Naive thymus-derived CD8-positive, alpha-beta T cell (primary cell): ENCODE measurements around the gene UBAC2. TPM values are rescaled to one million over a fixed set of nuclear protein-coding genes. Genes with fewer than 3 reads are reported as not detected.
A peak's percentile ranks its signal among the peaks of the same experiment; 100 is the strongest.

Experiments
- ATAC-seq, 2 donors: fragments of 150-1000 bp; cut with Tn5 transposase in 1 of 2; sonication (Bioruptor Pico), chemical (Tn5 transposase) in 1 of 2; 1 replicate in 1 of 2; 2 replicates in 1 of 2; pipeline ENCODE4 v1.10.0; 2021; ENCODE audit warnings: mild to moderate bottlenecking in 2 of 2, moderate library complexity in 2 of 2
- POLR2A ChIA-PET: fragments of 350-600 bp; sonication (Branson Sonifier 250); formaldehyde crosslinking; loops from one replicate; lab custom pipeline; 2021; ENCODE audit warnings: antibody characterized with exemption; lab: Charles Lee
- DNase-seq, 10 donors: peaks; one replicate each; pipeline versions ENCODE4 v3.0.0 to v3.0.0-alpha.2; 2020 to 2022
- H3K27ac Mint-ChIP-seq, 10 donors: one replicate each; pipeline ENCODE4 v1.8.0; 2020 to 2022; ENCODE audit warnings: mild to moderate bottlenecking in 10 of 10, mixed read lengths in 10 of 10, moderate library complexity in 4 of 10, inconsistent platforms in 1 of 10
- H3K27me3 Mint-ChIP-seq, 5 donors: one replicate each; pipeline ENCODE4 v1.8.0; 2021 to 2022; ENCODE audit warnings: mixed read lengths in 5 of 5
- H3K36me3 Mint-ChIP-seq, 3 donors: one replicate each; pipeline ENCODE4 v1.8.0; 2020 to 2022; ENCODE audit warnings: mixed read lengths in 3 of 3, mild to moderate bottlenecking in 2 of 3, inconsistent platforms in 1 of 3
- H3K4me1 Mint-ChIP-seq, 4 donors: one replicate each; pipeline ENCODE4 v1.8.0; 2021 to 2022; ENCODE audit warnings: mixed read lengths in 4 of 4
- H3K4me3 Mint-ChIP-seq, 10 donors: one replicate each; pipeline ENCODE4 v1.8.0; 2020 to 2022; ENCODE audit warnings: mild to moderate bottlenecking in 10 of 10, mixed read lengths in 10 of 10, moderate library complexity in 6 of 10, inconsistent platforms in 1 of 10
- H3K9me3 Mint-ChIP-seq, 9 donors: one replicate each; pipeline ENCODE4 v1.8.0; 2020 to 2022; ENCODE audit warnings: mixed read lengths in 9 of 9, mild to moderate bottlenecking in 3 of 9, inconsistent platforms in 1 of 9, moderate library complexity in 1 of 9
- polyA plus RNA-seq, 3 donors: library from polyadenylated mRNA; unstranded; fragments of 300-500 nt; fragmentation: Illumina TruSeq; gene quantifications; one replicate each; pipeline ENCODE4 v1.2.3, GENCODE V29; 2021
- total RNA-seq, 8 experiments: library from RNA in 2 of 8; stranded (reverse) in 2 of 8; gene quantifications; one replicate each; pipeline ENCODE4 v1.2.3 and lab custom pipeline; 2021 to 2026

The UBAC2 gene
- total and polyA plus RNA-seq, 5 experiments from 2014 or later: 105 to 178 (median 160) TPM

DNA sequence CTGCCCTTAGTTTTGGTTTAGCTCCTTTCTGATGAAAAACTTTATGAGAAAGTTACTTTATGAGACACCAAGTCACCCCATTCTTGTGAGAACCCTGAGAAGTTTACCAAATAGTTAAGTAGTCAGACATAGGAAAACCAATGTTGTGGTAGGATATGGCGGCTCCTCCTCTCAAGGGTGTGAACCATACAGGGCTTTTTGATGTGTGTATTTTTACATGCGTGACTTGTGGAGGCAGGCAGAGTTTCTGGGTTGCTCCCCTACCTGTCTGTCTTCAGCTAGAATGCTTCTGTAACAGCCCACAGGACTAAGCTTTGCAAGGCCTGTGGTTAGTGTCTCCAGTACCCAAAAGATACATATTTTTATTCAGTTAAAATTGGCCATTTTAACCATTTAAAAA, 18.3 kb downstream of the UBAC2 start:
- Mint-ChIP-seq H3K27me3 (no peaks in the 10 kb centered on the region), H3K27ac (peak overlapping the region; percentile 84 to 100 (median 99)), H3K4me1 (peaks cover 38 to 93% (median 86%) of the 10 kb centered on the region in 4 donors), H3K9me3 (peaks cover 0 to 5% (median 0%) of the 10 kb centered on the region in 9 donors), H3K36me3 (peaks cover 0 to 11% (median 11%) of the 10 kb centered on the region in 3 donors), H3K4me3 (peak overlapping the region; percentile 59 to 96 (median 87))
- POLR2A ChIA-PET: interaction anchor here (0.5 to 7.4 kb wide), 18 partner anchors 9 to 282 kb away, joined by 3 to 319 read pairs (median 6); partner anchors contain the start of genes GPR18, TM9SF2 and UBAC2
- DNase-seq: peak; percentile 26 to 90 (median 78)
- ATAC-seq: peak; percentile 74 to 81

DNA sequence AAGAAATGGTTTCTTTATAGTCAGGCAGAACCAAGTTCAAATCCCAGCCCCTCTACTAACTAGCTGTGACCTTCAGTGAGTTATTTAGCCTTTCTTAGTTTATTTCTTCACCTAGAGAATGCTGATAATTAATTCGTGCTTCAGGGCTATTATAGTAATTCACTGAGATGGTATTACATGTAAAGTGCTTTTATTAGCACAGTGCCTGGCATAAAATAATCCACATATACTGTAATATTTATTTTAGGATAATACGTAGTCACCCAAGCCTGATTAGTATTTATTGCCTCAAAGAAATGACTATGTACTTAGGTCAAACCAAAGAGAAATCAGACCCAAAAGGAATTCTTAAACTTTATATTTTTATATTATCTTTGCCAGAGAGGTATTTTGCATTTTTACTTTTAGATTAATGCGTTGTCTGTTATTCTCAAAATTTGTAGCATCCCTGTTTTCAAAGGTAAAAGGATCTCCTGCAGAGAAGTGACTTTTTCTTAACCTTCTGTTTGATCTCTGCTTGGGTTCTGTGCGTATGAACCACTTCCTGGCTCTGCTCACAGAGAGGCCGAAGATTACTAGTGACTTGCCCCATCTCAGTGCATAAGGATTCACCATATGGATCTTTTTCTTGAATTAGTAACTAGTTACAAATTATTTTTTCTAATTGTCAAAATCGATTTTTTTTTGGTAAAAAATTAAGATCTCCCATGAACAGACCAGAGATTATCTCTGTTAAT, 19.7 kb downstream of the UBAC2 start:
- POLR2A ChIA-PET: interaction anchor here (7.3 to 7.4 kb wide), 2 partner anchors 17 to 36 kb away, joined by 84 to 319 read pairs; partner anchors contain the start of genes GPR18 and UBAC2
- Mint-ChIP-seq H3K4me3 (peak overlapping the region; percentile 45 to 96 (median 69)), H3K9me3 (peaks cover 0 to 5% (median 0%) of the 10 kb centered on the region in 9 donors), H3K36me3 (peaks cover 0 to 11% (median 7%) of the 10 kb centered on the region in 3 donors), H3K27me3 (no peaks in the 10 kb centered on the region), H3K4me1 (peaks cover 38 to 93% (median 85%) of the 10 kb centered on the region in 4 donors), H3K27ac (peak overlapping the region; percentile 34 to 100 (median 98))
- ATAC-seq (peak; percentile 27 to 50), DNase-seq (peak in 4 of 10 donors; percentile 43 to 67 (median 58))

DNA sequence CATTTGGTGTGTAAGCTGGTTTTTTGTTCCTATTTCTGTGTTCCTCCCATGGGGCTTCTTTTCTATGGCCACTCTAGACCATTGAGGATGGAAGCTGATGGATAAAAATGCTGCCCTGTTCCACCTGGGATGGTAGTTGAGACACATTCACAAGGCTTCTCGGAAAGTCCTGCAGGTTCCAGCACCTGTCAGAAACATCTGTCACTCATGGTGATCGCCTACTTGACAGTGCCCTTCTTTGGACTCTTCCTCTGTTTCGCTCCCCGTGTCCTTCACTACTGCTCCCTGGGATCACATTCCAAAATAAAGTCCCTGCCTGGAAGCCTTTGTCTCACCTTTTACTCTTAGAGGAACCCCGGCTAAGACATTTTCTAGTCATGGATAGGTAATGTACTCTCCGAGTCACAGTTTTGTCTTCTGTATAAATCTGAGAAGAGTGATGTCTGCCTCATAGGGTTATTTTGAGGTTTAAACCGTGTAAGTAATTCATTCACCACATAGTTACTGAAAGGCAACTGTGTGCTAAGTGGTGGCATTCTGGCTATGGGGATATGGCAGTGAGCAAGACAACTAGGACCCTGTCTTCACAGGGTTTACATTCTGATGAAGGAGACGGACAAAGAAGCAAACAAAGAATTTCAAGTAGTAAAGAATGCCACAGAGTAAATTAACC, 21.0 kb downstream of the UBAC2 start:
- H3K27me3 Mint-ChIP-seq: no peaks in the 10 kb centered on the region
- H3K36me3 Mint-ChIP-seq: peaks cover 0 to 17% (median 8%) of the 10 kb centered on the region in 3 donors
- H3K4me3 Mint-ChIP-seq: peak overlapping the region; percentile 48 to 78 (median 67)
- peaks cover 48 to 96% (median 89%) of the 10 kb centered on the region in 4 donors for H3K4me1 Mint-ChIP-seq
- H3K27ac Mint-ChIP-seq: peak overlapping the region; percentile 34 to 99 (median 88)
- DNase-seq: no peak
- H3K9me3 Mint-ChIP-seq: peaks cover 0 to 5% (median 0%) of the 10 kb centered on the region in 9 donors
- POLR2A ChIA-PET: interaction anchor here (0.7 to 1.4 kb wide), 7 partner anchors 9 to 135 kb away, joined by 3 to 7 read pairs (median 4); partner anchors contain the start of genes GPR18 and UBAC2
- peak in 1 of 2 donors; percentile 16 for ATAC-seq

DNA sequence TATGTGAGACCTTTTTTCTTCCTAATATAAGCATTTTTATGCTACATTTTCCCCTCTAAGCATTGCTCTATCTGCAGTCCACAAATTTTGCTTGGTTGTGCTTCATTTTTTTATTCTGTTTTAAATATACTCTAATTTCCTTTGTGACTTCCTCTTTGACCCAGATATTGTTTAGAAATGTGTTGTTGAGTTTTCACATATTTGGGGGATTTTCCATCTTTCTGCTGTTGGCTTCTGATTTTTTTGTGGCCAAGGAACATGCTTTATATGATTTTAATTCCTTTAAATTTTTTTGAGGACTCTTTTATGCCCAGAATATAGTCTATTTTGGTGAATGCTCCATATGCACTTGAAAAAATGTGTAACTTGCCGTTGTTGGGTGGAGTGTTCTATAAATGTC, 22.9 kb downstream of the UBAC2 start:
- H3K36me3 Mint-ChIP-seq: peaks cover 0 to 28% (median 13%) of the 10 kb centered on the region in 3 donors
- peaks cover 39 to 97% (median 88%) of the 10 kb centered on the region in 4 donors for H3K4me1 Mint-ChIP-seq
- POLR2A ChIA-PET: interaction anchor here (0.7 to 2.1 kb wide), 7 partner anchors 20 to 137 kb away, joined by 3 to 18 read pairs (median 4); partner anchors contain the start of genes GPR18 and UBAC2
- peak overlapping the region in 9 of 10 donors; percentile 35 to 78 (median 69) for H3K4me3 Mint-ChIP-seq
- peaks cover 0 to 5% (median 0%) of the 10 kb centered on the region in 9 donors for H3K9me3 Mint-ChIP-seq
- no peaks in the 10 kb centered on the region for H3K27me3 Mint-ChIP-seq
- peak overlapping the region; percentile 34 to 99 (median 86) for H3K27ac Mint-ChIP-seq
- ATAC-seq (no peak), DNase-seq (no peak)

DNA sequence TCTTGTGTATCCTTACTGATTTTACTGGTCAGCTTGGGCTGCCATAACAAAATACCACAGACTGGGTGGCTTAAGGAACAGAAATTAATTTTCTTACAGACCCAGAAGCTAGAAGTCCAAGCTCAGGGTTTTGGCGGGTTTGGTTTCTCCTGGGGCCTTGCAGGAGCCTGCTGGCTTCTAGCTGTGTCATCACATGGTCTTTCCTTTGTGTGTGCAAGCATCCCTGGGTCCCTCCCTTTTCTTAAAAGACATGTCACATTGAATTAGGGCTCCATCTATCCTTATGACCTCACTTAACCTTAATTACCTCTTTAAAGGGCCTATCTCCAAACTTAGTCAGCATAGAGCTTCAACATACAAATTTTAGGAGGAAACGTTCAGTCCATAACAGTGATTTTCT, 23.4 kb downstream of the UBAC2 start:
- POLR2A ChIA-PET: interaction anchor here (0.7 to 2.1 kb wide), 6 partner anchors 21 to 137 kb away, joined by 3 to 18 read pairs (median 4); partner anchors contain the start of genes GPR18 and UBAC2
- H3K4me3 Mint-ChIP-seq: peak overlapping the region in 9 of 10 donors; percentile 35 to 78 (median 69)

DNA sequence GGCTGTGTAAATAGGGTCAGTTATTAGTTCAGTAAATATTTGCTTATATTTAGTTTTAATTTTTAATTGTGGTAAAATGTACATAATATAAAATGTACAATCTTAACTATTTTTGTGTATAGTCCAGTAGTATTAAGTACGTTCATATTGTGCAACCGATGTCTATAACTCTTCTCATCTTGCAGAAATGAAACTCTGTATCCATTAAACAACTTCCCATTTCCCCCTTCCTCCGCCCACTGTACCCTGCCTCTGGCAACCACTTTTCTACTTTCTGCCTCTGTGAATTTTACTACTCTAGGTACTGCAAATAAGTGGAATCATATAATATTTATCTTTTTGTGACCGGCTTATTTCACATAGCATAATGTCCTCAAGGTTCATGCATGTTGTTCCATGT, 24.4 kb downstream of the UBAC2 start:
- ATAC-seq (no peak), DNase-seq (no peak)
- Mint-ChIP-seq H3K36me3 (peaks cover 0 to 28% (median 13%) of the 10 kb centered on the region in 3 donors), H3K9me3 (peaks cover 0 to 5% (median 0%) of the 10 kb centered on the region in 9 donors), H3K27me3 (no peaks in the 10 kb centered on the region), H3K4me1 (peaks cover 43 to 98% (median 90%) of the 10 kb centered on the region in 4 donors), H3K27ac (peak overlapping the region; percentile 34 to 99 (median 84)), H3K4me3 (peak overlapping the region in 8 of 10 donors; percentile 8 to 66 (median 42))
- POLR2A ChIA-PET: interaction anchor here (0.8 kb wide), 1 partner anchor 33 kb away, joined by 3 read pairs; no protein-coding TSS in a partner anchor

More for the DNA sequence above, 23.4 kb downstream of the UBAC2 start:
- H3K27ac Mint-ChIP-seq: peak overlapping the region; percentile 34 to 99 (median 86)
- H3K27me3 Mint-ChIP-seq: no peaks in the 10 kb centered on the region
- H3K4me1 Mint-ChIP-seq: peaks cover 40 to 97% (median 88%) of the 10 kb centered on the region in 4 donors
- H3K36me3 Mint-ChIP-seq: peaks cover 0 to 28% (median 13%) of the 10 kb centered on the region in 3 donors
- DNase-seq (no peak), ATAC-seq (no peak)
- peaks cover 0 to 5% (median 0%) of the 10 kb centered on the region in 9 donors for H3K9me3 Mint-ChIP-seq

DNA sequence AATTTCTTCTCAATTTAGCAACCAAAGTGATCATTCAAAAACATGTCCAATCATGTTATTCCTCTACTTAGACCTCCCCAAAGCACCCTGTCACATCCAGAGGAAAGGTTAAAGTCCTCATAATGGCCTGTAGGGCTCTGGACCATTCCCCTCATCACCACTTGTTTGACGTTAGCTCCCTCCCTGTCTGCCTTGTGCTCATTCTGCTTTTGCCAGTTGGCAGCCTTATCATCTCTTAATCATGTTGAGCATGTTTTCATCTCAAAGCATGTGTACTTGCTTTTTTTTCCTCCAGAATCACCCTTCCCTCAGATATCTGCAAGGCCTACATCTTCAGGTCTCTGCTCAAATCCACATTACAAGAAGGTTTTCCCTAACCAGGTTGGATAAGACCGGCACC, 25.9 kb downstream of the UBAC2 start:
- Mint-ChIP-seq H3K4me3 (peak overlapping the region in 9 of 10 donors; percentile 36 to 73 (median 53)), H3K27ac (peak overlapping the region; percentile 34 to 90 (median 78)), H3K27me3 (no peaks in the 10 kb centered on the region), H3K36me3 (peaks cover 0 to 28% (median 13%) of the 10 kb centered on the region in 3 donors), H3K4me1 (peaks cover 40 to 97% (median 89%) of the 10 kb centered on the region in 4 donors), H3K9me3 (peaks cover 0 to 5% (median 0%) of the 10 kb centered on the region in 9 donors)
- POLR2A ChIA-PET: interaction anchor here (0.7 to 3.3 kb wide), 2 partner anchors 22 to 26 kb away, joined by 3 to 26 read pairs; partner anchors contain the start of gene UBAC2
- no peak for DNase-seq
- ATAC-seq: no peak

DNA sequence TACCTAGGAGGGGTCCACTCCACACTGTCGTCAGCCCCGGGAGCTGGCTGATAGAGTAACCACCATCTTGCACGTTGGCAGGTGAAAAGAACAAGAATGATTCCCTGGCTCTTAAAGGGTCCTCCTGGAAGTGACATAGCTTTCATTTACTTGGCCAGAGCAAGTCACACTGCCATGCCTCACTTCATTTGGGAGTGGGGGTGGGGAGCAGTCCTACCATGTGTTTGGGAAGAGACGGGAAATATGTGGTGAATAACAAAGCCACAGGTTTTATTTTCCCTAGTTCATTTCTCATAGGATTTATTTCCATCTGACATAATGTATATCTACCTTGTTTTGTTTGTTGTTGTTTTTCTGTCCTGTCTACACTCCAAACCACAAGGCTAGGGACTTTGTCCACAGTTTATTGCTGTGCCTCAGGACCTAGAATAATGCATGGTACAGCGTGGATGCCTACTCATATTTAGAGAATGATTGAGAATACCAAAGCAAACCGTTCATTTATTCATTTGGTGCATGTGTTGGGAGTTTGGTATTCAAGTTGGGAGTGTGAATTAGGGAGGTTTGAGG, 26.8 kb downstream of the UBAC2 start:
- DNase-seq (no peak), ATAC-seq (no peak)
- no peaks in the 10 kb centered on the region for H3K27me3 Mint-ChIP-seq
- H3K9me3 Mint-ChIP-seq: peaks cover 0 to 5% (median 0%) of the 10 kb centered on the region in 9 donors
- H3K4me3 Mint-ChIP-seq: peak overlapping the region; percentile 14 to 71 (median 44)
- H3K36me3 Mint-ChIP-seq: peaks cover 0 to 28% (median 10%) of the 10 kb centered on the region in 3 donors
- peak overlapping the region; percentile 5 to 91 (median 83) for H3K27ac Mint-ChIP-seq
- POLR2A ChIA-PET: interaction anchor here (0.7 to 3.3 kb wide), 9 partner anchors 8 to 193 kb away, joined by 3 to 26 read pairs (median 4); partner anchors contain the start of gene UBAC2
- peaks cover 38 to 96% (median 86%) of the 10 kb centered on the region in 4 donors for H3K4me1 Mint-ChIP-seq

DNA sequence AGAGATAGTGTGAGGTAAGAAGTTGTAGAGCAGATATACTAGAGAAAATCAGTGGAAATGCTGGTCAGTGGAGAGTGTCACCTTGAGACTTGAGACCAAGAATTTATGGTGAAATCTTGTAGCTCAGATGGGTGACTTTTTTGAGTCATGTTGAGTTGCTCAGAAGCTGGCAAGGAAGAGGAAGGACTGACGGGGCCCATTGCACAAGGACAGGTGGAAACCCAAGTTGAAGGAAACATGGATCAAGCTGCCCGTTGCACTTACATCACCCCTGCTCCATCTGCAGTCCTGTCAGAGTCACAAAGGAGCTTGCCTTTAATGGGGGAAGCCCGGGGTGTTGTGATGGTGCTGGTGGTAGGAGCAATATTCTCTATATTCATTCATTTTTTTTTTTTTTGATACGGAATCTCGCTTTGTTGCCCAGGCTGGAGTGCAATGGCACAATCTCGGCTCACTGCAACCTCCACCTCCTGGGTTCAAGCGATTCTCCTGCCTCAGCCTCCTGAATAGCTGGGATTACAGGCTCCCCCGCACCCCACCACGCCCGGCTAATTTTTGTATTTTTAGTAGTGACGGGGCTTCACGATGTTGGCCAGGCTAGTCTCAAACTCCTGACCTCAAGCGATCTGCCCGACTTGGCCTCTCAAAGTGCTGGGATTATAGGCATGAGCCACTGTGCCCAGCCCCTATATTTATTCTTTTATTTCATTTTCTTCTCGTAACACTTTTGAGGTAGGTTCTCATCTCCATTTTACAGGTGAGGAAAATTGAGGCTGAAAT, 27.4 kb downstream of the UBAC2 start:
- POLR2A ChIA-PET: interaction anchor here (0.7 to 3.3 kb wide), 9 partner anchors 9 to 193 kb away, joined by 3 to 26 read pairs (median 4); partner anchors contain the start of genes GPR18 and UBAC2
- peaks cover 0 to 28% (median 6%) of the 10 kb centered on the region in 3 donors for H3K36me3 Mint-ChIP-seq
- DNase-seq: no peak
- peak overlapping the region; percentile 73 to 95 (median 90) for H3K27ac Mint-ChIP-seq
- peaks cover 38 to 94% (median 83%) of the 10 kb centered on the region in 4 donors for H3K4me1 Mint-ChIP-seq
- peak overlapping the region; percentile 66 to 89 (median 81) for H3K4me3 Mint-ChIP-seq
- H3K9me3 Mint-ChIP-seq: peaks cover 0 to 4% (median 0%) of the 10 kb centered on the region in 9 donors
- H3K27me3 Mint-ChIP-seq: no peaks in the 10 kb centered on the region
- ATAC-seq: no peak

DNA sequence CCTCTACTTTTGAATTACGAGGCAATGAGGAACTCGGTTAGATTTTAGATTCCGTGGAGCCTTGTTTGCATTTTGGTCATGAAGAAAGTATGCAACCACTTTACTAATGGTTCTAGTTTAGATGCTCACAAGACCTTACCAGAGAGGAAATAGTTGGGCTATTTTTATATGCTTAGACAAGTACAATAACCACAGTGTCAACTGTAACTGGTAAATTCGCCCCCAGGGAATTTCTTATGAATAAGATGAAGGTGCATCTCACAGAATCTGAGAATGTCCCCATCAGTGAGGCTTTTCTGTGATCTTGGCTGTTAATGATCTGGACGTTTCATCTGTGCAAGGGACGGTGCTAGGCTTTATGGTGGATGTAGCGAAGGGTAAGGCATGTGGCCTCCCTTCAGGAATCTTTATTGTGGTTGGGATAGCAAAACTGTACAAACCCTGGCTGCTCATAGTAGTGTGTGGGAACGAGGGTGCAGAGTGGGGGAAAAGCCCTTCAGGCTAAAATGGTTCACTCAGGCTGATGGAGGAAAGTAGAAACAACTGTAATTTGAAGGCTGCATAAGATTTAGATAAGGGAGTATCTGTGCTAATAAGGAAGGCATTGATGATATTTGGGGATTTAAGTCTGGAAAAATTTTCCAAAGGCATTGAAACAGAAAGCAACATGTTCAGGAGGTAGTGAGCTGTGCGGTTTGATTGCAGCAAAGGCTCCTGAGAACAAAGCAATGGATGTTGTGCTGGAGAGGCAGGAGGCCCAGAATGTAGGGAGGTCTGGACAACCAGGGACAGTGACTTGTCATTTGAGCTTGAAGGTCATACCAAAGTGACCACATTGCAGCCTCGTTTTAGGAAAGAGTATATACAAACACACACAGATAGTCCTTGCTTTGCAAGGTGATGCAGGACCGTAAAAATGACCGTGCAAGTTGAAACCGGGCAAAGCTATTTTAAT, 28.4 kb downstream of the UBAC2 start:
- Mint-ChIP-seq H3K27ac (peak overlapping the region; percentile 73 to 95 (median 90)), H3K9me3 (no peaks in the 10 kb centered on the region), H3K4me1 (peaks cover 42 to 91% (median 79%) of the 10 kb centered on the region in 4 donors), H3K4me3 (peak overlapping the region; percentile 66 to 89 (median 81)), H3K36me3 (peaks cover 0 to 33% (median 5%) of the 10 kb centered on the region in 3 donors), H3K27me3 (no peaks in the 10 kb centered on the region)
- peak in 1 of 10 donors; percentile 24 for DNase-seq
- peak; percentile 49 to 58 for ATAC-seq
- POLR2A ChIA-PET: interaction anchor here (0.7 to 5.5 kb wide), 7 partner anchors 11 to 143 kb away, joined by 3 to 39 read pairs (median 26); partner anchors contain the start of genes GPR18 and UBAC2
